Effector CD4-positive, alpha-beta T cell (primary cell): Measurements from ENCODE around the gene DNAI2.

Experiments used
- DNase-seq: peaks from one replicate; pipeline ENCODE4 v3.0.0-alpha.2; 2020
- total RNA-seq: gene quantifications from one replicate; lab custom pipeline; 2026; lab: John Stamatoyannopoulos, UW

The DNAI2 gene
- total RNA-seq, result 2.6 reads per million, percentile 8 among the genes with 10 or more reads in this experiment

- DNase-seq, result no peak
Measured at GRCh38 chr17:74274060-74274708, at the start of gene DNAI2. Gene DNAI2 (plus strand): TSS chr17:74274234. CDS start chr17:74281818, 7,584 bp downstream.

- DNase-seq, result no peak
Measured at GRCh38 chr17:74224959-74225725, 48.9 kb upstream of the DNAI2 start.

DNA sequence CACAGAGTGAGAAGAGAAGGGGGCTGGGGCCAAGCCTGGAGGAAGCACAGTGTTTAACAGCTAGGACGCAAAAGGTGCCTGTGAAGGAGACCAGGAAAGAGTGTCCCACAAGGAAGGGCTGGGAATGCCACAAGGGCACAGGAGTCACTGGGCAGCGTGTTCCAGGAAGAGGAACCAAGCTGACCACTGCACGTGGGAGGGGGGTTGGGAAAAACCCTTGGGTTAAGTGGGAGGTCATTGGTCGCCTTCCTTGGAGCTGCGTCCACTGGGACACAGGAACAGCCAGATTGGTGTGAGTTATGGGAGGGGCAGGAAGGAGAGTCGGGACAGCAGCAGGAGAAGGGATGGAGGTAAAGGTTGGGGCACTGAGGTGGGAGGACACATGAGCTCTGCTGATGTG is 47.8 kb upstream of the DNAI2 start:
- DNase-seq, result no peak

- no peak for DNase-seq
Measured at GRCh38 chr17:74227271-74228080, 46.6 kb upstream of the DNAI2 start.

- no peak for DNase-seq
Measured at GRCh38 chr17:74228306-74228978, 45.6 kb upstream of the DNAI2 start.

DNA sequence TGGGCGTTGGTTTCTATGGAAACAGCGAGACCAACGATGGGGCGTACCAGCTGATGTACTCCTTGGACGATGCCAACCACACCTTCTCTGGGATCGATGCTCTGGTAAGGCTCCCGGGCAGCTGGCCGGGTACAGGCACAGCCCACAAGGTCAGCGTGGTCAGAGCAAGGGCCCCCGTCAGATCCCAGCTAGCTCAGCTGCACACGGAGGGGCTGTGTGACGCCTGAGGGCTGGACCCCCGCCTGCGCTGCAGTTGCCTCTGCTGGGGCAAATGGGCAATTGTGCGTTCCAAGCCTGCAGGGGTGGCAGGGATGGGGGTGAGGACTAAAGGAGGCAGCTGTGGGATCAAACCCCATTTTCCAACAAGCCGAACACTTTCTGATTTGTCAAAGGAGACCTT is 43.1 kb upstream of the DNAI2 start:
- no peak for DNase-seq

DNA sequence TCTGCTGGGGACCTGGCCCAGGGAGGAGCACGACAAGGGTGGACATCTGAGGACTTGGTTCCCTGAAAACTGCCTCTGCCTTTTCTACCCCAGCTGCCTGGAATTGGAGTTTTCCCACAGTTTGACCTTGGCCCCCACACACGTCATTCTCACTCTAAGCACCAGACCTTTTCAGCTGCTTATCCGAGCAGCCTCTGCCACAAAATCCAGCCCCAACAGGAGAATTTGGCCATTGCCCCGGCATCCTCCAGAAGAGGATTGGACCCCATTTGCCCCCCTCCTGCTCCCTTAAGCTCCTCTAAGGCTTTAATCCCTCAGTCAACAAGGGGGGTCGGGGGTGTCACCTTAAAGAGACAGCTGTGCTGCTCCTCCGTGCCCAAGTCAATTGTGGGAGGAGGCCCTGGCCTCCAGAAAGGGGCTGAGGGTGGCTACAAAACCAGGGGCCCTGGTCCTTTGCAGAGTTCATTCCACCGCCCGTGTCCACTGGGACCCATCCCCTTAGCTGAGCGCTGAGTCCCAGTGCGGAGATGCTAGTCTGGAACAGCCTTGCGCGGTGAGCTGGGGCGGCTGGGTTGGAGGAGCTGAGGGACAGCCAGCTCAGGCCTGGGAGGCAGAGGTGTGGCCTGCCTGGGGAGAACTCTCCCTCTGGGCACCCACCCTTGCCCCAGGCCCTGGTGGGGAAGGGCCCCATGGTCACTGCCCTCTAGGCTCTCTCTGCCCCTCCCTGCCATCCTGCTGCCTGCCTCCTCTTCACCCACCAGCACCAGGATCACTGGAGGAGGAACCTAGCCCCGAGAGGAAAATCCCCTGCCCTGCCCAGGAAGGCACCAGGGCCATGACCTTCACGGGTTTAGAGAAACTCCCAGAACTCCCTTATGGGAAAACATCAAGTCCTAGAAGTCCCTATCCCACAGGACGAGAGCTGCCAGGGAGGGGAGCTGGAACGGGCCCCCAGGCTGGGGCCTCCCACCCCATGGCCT is 41.8 kb upstream of the DNAI2 start:
- DNase-seq, result no peak

GRCh38 chr17:74233937-74234336 is 40.1 kb upstream of the DNAI2 start:
- DNase-seq, result no peak

- no peak for DNase-seq
Measured at GRCh38 chr17:74234486-74234885, 39.5 kb upstream of the DNAI2 start.

GRCh38 chr17:74235040-74235581 is 38.9 kb upstream of the DNAI2 start:
- DNase-seq, result no peak

- no peak for DNase-seq
Measured at GRCh38 chr17:74235911-74236371, 38.1 kb upstream of the DNAI2 start.

- DNase-seq, result no peak
Measured at GRCh38 chr17:74237321-74237720, 36.7 kb upstream of the DNAI2 start.

DNA sequence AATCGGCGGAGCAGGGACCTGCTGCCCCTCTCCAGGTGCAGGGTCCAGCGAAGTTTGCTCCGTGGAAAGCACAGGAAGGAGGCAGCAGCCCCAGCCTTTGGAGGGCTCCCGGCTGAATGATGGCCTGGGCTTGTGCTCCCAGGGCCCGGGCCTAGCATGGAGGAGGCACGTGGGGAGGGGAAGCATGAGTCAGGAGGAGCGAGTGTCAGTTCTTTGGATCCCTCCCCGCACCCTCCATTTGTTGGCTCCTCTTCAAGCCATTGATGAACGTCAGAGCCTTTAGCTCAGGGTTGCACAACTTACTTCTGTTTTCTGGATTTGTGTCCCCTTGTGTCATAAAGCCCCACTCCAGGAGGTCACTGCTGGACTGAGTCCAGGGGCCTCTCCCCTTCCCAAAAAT is 34.9 kb upstream of the DNAI2 start:
- no peak for DNase-seq

DNA sequence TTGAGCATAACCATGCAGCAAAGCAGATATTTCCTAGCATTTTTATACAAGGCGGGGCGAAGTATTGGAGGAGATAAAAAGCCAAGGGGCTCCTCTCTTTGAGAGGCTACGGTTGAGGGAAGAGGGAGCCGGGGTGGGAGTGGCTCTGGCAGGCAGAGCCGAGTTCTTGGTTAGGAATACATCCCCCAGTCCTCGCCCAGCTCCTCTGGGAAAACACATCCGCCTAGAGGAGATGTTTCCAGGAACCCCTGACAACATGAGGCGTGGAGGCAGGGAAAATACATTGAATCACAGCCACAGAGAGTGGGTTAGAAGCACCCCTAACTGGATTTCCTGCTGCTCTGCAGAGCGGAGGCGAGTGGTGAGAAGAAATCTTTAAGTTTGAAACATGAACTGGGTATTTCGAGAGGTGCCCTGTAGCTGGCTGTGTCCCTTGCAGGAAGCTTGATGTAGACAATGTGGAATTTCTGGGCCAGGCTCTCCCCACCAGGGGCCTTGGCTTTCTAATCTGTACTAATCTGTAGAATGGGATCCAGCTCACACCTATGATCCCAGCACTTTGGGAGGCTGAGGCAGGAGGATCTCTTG is 33.3 kb upstream of the DNAI2 start:
- DNase-seq, result no peak

DNA sequence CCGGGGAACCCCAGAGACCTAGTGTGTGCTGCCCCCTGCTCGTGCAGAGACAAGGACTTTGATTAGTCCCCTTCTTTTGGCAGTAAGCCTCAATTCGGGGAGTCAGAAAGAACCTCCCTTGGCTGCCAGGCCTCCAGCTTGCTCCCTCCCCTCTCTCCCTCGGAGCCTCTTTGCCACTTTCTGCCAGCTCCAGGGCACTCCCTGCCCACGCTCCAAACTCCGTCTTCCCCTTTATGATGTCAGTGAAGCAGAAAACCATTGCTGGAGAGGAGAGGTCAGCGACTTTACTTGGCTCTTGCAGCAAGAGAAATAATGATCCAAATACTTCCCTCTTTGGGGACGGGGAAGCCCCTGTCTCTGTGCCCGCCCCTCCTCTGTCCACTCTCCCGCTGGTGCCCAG is 32.6 kb upstream of the DNAI2 start:
- no peak for DNase-seq

DNA sequence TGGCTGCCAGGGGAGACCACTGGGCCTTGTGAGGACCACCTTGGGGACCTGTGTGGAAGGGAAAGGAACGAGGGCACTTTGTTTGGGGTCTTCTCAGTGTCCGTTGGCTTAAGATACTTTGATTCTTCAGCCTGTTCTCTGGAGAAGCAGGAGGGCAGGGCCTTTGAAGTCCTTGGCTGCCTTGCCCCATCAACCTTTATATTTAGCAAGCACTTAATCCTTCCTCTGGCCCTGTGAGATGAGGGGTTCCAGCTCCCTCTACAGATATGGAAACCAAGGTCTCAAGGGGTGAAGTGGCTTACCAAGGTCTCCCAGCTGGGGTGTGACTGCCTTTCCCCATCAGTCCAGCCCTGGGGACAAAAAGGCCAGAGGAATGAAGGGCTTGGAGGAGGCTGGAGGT is 32.2 kb upstream of the DNAI2 start:
- DNase-seq, result no peak

GRCh38 chr17:74243013-74243755 is 30.9 kb upstream of the DNAI2 start:
- no peak for DNase-seq

GRCh38 chr17:74244128-74244527 is 29.9 kb upstream of the DNAI2 start:
- DNase-seq, result no peak

DNA sequence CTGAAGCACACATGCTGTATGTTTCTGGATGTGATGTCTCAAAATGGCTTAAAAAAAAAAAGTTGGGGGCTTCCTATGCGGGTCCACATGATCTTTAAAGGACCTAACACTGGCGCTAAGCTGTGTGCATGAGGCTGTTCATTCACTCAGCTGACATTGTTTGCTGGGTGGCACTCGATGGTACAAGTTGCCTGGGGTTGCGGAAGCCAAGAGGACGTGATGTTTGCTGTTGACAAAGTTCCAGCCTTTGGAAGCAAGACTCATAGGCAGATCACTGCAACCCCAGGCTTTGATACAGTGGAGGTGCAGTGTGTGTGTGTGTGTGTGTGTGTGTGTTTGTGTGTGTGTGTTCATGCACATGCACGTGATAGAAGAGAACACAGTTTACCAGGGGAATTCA is 29.5 kb upstream of the DNAI2 start:
- DNase-seq, result no peak
